Natural killer cell (primary cell): Measurements from ENCODE around the gene CISD3. TPM values are rescaled to one million over a fixed set of nuclear protein-coding genes. Genes with fewer than 3 reads are reported as not detected.

Experiments
- ATAC-seq, 3 donors: fragments of 150-1000 bp in 2 of 3; fragments of 200-7000 bp in 1 of 3; cut with Tn5 transposase; 1 replicate in 1 of 3; 2 replicates in 2 of 3; pipeline ENCODE4 v1.10.0; 2021; ENCODE audit warnings: mild to moderate bottlenecking in 2 of 3, moderate library complexity in 2 of 3
- DNase-seq, 2 donors: peaks; one replicate each; pipeline versions ENCODE4 v3.0.0 to v3.0.0-alpha.2; 2013 to 2021; ENCODE audit warnings: mixed read lengths in 1 of 2
- H3K27ac ChIP-seq: one replicate; pipeline ENCODE4 v1.5.1; 2013; ENCODE audit warnings: mild to moderate bottlenecking, low read length
- H3K27me3 ChIP-seq: one replicate; pipeline ENCODE4 v1.6.1; 2013; ENCODE audit warnings: low read length; ENCODE audit not compliant: control insufficient read depth, insufficient read depth
- H3K36me3 ChIP-seq: one replicate; pipeline ENCODE4 v1.6.1; 2013; ENCODE audit warnings: low read length; ENCODE audit not compliant: control insufficient read depth, insufficient read depth
- H3K4me1 ChIP-seq: one replicate; pipeline ENCODE4 v1.6.1; 2013; ENCODE audit warnings: low read length; ENCODE audit not compliant: control insufficient read depth, insufficient read depth
- H3K4me3 ChIP-seq: one replicate; pipeline ENCODE4 v1.5.1; 2013; ENCODE audit warnings: low read length
- H3K9me3 ChIP-seq: one replicate; pipeline ENCODE4 v1.6.1; 2013; ENCODE audit warnings: low read length; ENCODE audit not compliant: control insufficient read depth, insufficient read depth
- H3K27ac Mint-ChIP-seq, 2 donors: one replicate each; pipeline ENCODE4 v1.8.0; 2022; ENCODE audit warnings: mild to moderate bottlenecking in 2 of 2, mixed read lengths in 2 of 2, moderate library complexity in 1 of 2
- H3K27me3 Mint-ChIP-seq, 2 donors: one replicate each; pipeline ENCODE4 v1.8.0; 2022; ENCODE audit warnings: low read depth in 2 of 2, mixed read lengths in 2 of 2
- H3K36me3 Mint-ChIP-seq: one replicate; pipeline ENCODE4 v1.8.0; 2022; ENCODE audit warnings: mixed read lengths
- H3K4me1 Mint-ChIP-seq, 2 donors: one replicate each; pipeline ENCODE4 v1.8.0; 2022; ENCODE audit warnings: mixed read lengths in 2 of 2
- H3K4me3 Mint-ChIP-seq: one replicate; pipeline ENCODE4 v1.8.0; 2022; ENCODE audit warnings: mild to moderate bottlenecking, moderate library complexity, mixed read lengths
- H3K9me3 Mint-ChIP-seq, 2 donors: one replicate each; pipeline ENCODE4 v1.8.0; 2022; ENCODE audit warnings: mixed read lengths in 2 of 2
- WGBS: methylation state at CpG from one replicate; pipeline ENCODE4 v1.1.7; 2013; ENCODE audit warnings: missing lambda C conversion rate; ENCODE audit not compliant: insufficient coverage; 5-methylcytosine and 5-hydroxymethylcytosine counted together
- intact Hi-C: fragments of 100-400 bp; cut with micrococcal nuclease; formaldehyde crosslinking; loops from one replicate; pipeline ENCODE4 v1.14.2; 2022
- total RNA-seq, 4 donors: library from RNA; stranded (reverse); fragments of 120-200 nt in 1 of 4; gene quantifications; one replicate each; pipeline versions ENCODE4 v1.2.3 to v1.2.4, GENCODE V29; 2013 to 2022
- TF ChIP-seq, protein P1 (sequence below): fragments of 200-600 bp; IDR thresholded peaks from one replicate; pipeline ENCODE4 v1.8.0; 2022; ENCODE audit warnings: antibody characterized with exemption

The CISD3 gene
- total RNA-seq, 3 donors from 2014 or later (not counting 1 experiment from before 2014, with no cell fraction given): 32.6 to 37.4 (median 33.9) TPM

DNA sequence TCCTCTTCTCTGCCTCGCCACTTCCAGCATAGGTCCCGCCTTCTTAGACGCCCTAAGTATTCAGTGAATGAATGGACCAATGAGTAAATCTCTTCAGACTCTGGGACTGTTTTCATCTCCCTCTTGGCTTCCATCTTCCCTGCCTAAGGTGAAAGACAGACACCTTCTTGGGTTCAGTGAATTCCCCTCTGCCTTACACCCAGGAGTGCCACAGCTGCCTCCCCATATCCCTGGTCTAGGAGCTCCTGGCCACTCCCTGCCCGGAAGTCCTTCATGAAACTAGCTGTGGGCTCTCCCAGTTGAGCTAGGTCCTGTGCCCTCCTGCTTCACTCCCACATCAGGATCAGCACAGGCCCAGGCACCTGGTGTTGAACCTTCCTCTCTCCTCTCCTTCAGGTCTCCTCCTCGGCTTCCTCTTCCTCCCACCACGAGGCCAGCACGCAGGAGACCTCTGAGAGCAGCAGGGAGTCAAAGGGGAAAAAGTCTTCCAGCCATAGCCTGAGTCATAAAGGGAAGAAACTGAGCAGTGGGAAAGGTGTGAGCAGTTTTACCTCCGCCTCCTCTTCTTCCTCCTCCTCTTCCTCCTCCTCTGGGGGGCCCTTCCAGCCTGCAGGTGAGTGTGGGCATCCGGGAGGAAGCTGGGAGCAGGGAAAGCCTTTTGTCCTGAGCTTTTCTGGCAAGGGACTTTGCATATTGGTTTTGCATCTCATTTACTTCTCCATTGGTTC, 14.8 kb upstream of the CISD3 start:
- intact Hi-C loops: no loop called here
- Mint-ChIP-seq H3K36me3 (no peaks in the 10 kb centered on the region), H3K4me3 (no peak overlapping the region), H3K9me3 (no peaks in the 10 kb centered on the region), H3K27me3 (no peaks in the 10 kb centered on the region), H3K4me1 (peaks cover 30 to 44% of the 10 kb centered on the region in 2 donors), H3K27ac (peak overlapping the region; percentile 78 to 85)
- Histone ChIP-seq H3K27me3 (no peaks in the 10 kb centered on the region), H3K36me3 (peaks cover 89% of the 10 kb centered on the region), H3K9me3 (no peaks in the 10 kb centered on the region), H3K4me1 (peaks cover 24% of the 10 kb centered on the region), H3K4me3 (no peak overlapping the region), H3K27ac (no peak overlapping the region)
- 85% methylated on average over 8 of the region's 9 CpGs for WGBS
- DNase-seq (no peak), ATAC-seq (no peak)
- TF ChIP-seq, protein P1, sequence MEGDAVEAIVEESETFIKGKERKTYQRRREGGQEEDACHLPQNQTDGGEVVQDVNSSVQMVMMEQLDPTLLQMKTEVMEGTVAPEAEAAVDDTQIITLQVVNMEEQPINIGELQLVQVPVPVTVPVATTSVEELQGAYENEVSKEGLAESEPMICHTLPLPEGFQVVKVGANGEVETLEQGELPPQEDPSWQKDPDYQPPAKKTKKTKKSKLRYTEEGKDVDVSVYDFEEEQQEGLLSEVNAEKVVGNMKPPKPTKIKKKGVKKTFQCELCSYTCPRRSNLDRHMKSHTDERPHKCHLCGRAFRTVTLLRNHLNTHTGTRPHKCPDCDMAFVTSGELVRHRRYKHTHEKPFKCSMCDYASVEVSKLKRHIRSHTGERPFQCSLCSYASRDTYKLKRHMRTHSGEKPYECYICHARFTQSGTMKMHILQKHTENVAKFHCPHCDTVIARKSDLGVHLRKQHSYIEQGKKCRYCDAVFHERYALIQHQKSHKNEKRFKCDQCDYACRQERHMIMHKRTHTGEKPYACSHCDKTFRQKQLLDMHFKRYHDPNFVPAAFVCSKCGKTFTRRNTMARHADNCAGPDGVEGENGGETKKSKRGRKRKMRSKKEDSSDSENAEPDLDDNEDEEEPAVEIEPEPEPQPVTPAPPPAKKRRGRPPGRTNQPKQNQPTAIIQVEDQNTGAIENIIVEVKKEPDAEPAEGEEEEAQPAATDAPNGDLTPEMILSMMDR: no peak

DNA sequence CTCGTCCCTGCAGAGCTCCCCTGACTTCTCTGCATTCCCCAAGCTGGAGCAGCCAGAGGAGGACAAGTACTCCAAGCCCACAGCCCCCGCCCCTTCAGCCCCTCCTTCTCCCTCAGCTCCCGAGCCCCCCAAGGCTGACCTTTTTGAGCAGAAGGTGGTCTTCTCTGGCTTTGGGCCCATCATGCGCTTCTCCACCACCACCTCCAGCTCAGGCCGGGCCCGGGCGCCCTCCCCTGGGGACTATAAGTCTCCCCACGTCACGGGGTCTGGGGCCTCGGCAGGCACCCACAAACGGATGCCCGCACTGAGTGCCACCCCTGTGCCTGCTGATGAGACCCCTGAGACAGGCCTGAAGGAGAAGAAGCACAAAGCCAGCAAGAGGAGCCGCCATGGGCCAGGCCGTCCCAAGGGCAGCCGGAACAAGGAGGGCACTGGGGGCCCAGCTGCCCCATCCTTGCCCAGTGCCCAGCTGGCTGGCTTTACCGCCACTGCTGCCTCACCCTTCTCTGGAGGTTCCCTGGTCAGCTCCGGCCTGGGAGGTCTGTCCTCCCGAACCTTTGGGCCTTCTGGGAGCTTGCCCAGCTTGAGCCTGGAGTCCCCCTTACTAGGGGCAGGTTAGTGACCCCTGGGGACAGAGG, 13.7 kb upstream of the CISD3 start:
- H3K4me3 ChIP-seq: no peak overlapping the region
- no peaks in the 10 kb centered on the region for H3K27me3 ChIP-seq
- peaks cover 15% of the 10 kb centered on the region for H3K4me1 ChIP-seq
- Mint-ChIP-seq H3K9me3 (no peaks in the 10 kb centered on the region), H3K27me3 (no peaks in the 10 kb centered on the region), H3K4me1 (peaks cover 28 to 43% of the 10 kb centered on the region in 2 donors), H3K36me3 (no peaks in the 10 kb centered on the region), H3K27ac (no peak overlapping the region), H3K4me3 (no peak overlapping the region)
- no peaks in the 10 kb centered on the region for H3K9me3 ChIP-seq
- 96% methylated on average over 18 of the region's 18 CpGs for WGBS
- DNase-seq: no peak
- no peak overlapping the region for H3K27ac ChIP-seq
- H3K36me3 ChIP-seq: peaks cover 90% of the 10 kb centered on the region
- no peak for ATAC-seq
- TF ChIP-seq, protein P1: no peak
- intact Hi-C loops: no loop called here

DNA sequence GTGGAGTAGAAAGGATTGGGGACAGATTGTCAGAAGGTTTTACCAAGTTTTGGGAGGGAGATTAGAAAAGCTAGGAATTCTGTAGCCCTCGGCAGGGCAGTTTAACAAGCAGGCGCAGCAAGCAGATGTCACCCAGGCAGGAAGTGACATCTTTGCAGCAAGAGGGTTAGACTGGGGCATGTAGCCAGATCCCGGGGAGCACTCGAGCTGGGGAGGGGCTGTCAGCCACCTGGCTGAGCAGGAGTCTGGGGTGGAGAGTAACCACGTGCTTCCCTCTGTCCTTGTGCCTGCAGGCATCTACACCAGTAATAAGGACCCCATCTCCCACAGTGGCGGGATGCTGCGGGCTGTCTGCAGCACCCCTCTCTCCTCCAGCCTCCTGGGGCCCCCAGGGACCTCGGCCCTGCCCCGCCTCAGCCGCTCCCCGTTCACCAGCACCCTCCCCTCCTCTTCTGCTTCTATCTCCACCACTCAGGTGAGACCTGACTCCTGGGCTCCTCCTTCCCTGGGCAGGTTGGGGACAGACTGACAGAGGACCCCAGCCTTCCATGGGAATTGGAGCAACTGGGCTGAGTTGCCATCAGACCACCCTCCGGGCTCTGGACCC, 12.9 kb upstream of the CISD3 start:
- intact Hi-C loops: no loop called here
- Histone ChIP-seq H3K27me3 (no peaks in the 10 kb centered on the region), H3K27ac (no peak overlapping the region), H3K4me1 (peaks cover 10% of the 10 kb centered on the region), H3K9me3 (no peaks in the 10 kb centered on the region), H3K36me3 (peaks cover 89% of the 10 kb centered on the region), H3K4me3 (no peak overlapping the region)
- no peaks in the 10 kb centered on the region for H3K36me3 Mint-ChIP-seq
- H3K4me1 Mint-ChIP-seq: peaks cover 22 to 35% of the 10 kb centered on the region in 2 donors
- no peak overlapping the region for H3K4me3 Mint-ChIP-seq
- DNase-seq: no peak
- 90% methylated on average over 12 of the region's 12 CpGs for WGBS
- H3K27me3 Mint-ChIP-seq: no peaks in the 10 kb centered on the region
- no peak for ATAC-seq
- H3K9me3 Mint-ChIP-seq: no peaks in the 10 kb centered on the region
- H3K27ac Mint-ChIP-seq: peak overlapping the region in 1 of 2 donors; percentile 36
- TF ChIP-seq, protein P1: no peak
